IMR-90 (cell line): ENCODE measurements around the gene C11orf65. TPM values are rescaled to one million over a fixed set of nuclear protein-coding genes. Genes with fewer than 3 reads are reported as not detected.

Experiments used
- ATAC-seq: fragments of 200-7000 bp; cut with Tn5 transposase; 2 replicates; pipeline ENCODE4 v1.9.1; 2020; ENCODE audit warnings: low read depth, mild to moderate bottlenecking, moderate library complexity
- BruUV-seq: library from RNA; stranded (reverse); fragments of 400-500 nt; replicated peaks from 2 replicates; lab custom pipeline; 2021; lab: Mats Ljungman, UMichigan
- CTCF ChIA-PET: fragments of 300-600 bp; formaldehyde crosslinking; extraction: SDS; loops from one replicate; lab custom pipeline; 2021; ENCODE audit warnings: antibody characterized with exemption; lab: Yijun Ruan, JAX
- POLR2A ChIA-PET: fragments of 300-600 bp; sonication (Branson Sonifier 250); formaldehyde crosslinking; loops from one replicate; lab custom pipeline; 2022; ENCODE audit warnings: antibody characterized with exemption; ENCODE audit not compliant: unreplicated experiment; lab: Charles Lee
- DNase-seq: peaks from one replicate; pipeline ENCODE4 v3.0.0; 2013
- H2AFZ ChIP-seq: replicated peaks from 2 replicates; pipeline ENCODE3; 2013; ENCODE audit warnings: low read length, mild to moderate bottlenecking; ENCODE audit not compliant: poor library complexity
- H2AK5ac ChIP-seq: 2 replicates; pipeline ENCODE4 v1.6.1; 2013; ENCODE audit warnings: low read depth, low read length, inconsistent platforms
- H2AK9ac ChIP-seq: replicated peaks from 2 replicates; pipeline ENCODE3; 2013; ENCODE audit warnings: mild to moderate bottlenecking, low read depth, low read length, moderate library complexity; ENCODE audit not compliant: poor library complexity
- H2BK120ac ChIP-seq: 2 replicates; pipeline ENCODE4 v1.6.1; 2013; ENCODE audit warnings: low read depth, low read length, inconsistent platforms
- H2BK15ac ChIP-seq: 3 replicates; pipeline ENCODE4 v1.6.1; 2013; ENCODE audit warnings: low read depth, low read length, inconsistent platforms
- H2BK20ac ChIP-seq: 2 replicates; pipeline ENCODE4 v1.6.1; 2013; ENCODE audit warnings: low read depth, mild to moderate bottlenecking, inconsistent platforms, low read length, moderate library complexity
- H2BK5ac ChIP-seq: 2 replicates; pipeline ENCODE4 v1.6.1; 2013; ENCODE audit warnings: mild to moderate bottlenecking, low read depth, low read length, inconsistent platforms; ENCODE audit not compliant: poor library complexity, severe bottlenecking
- H3K14ac ChIP-seq: replicated peaks from 2 replicates; pipeline ENCODE4 v1.6.1; 2013; ENCODE audit warnings: low read depth, low read length, inconsistent platforms
- H3K18ac ChIP-seq: 2 replicates; pipeline ENCODE4 v1.6.1; 2013; ENCODE audit warnings: low read depth, low read length, control low read depth
- H3K23ac ChIP-seq: 2 replicates; pipeline ENCODE4 v1.6.1; 2013; ENCODE audit warnings: low read depth, low read length, inconsistent platforms
- H3K27ac ChIP-seq: 2 replicates; pipeline ENCODE4 v1.5.1; 2013; ENCODE audit warnings: mild to moderate bottlenecking, control low read depth, low read length; ENCODE audit not compliant: insufficient read depth
- H3K27me3 ChIP-seq: 2 replicates; pipeline ENCODE4 v1.6.1; 2013; ENCODE audit warnings: low read length; ENCODE audit not compliant: control insufficient read depth, insufficient read depth
- H3K36me3 ChIP-seq: 2 replicates; pipeline ENCODE4 v1.6.1; 2013; ENCODE audit warnings: low read length, mixed read lengths; ENCODE audit not compliant: control insufficient read depth, insufficient read depth
- H3K4ac ChIP-seq: 2 replicates; pipeline ENCODE4 v1.6.1; 2013; ENCODE audit warnings: low read depth, low read length, inconsistent platforms
- H3K4me1 ChIP-seq: 2 replicates; pipeline ENCODE4 v1.6.1; 2013; ENCODE audit warnings: low read length, mixed read lengths; ENCODE audit not compliant: control insufficient read depth, insufficient read depth
- H3K4me2 ChIP-seq: 2 replicates; pipeline ENCODE4 v1.6.1; 2013; ENCODE audit warnings: low read depth, mild to moderate bottlenecking, control low read depth, low read length, moderate library complexity
- H3K4me3 ChIP-seq: 2 replicates; pipeline ENCODE4 v1.5.1; 2013; ENCODE audit warnings: low read depth, mild to moderate bottlenecking, control low read depth, low read length, moderate library complexity; ENCODE audit not compliant: insufficient read depth
- H3K56ac ChIP-seq: 2 replicates; pipeline ENCODE4 v1.6.1; 2013; ENCODE audit warnings: low read length, inconsistent platforms; ENCODE audit not compliant: insufficient read depth; ENCODE audit errors: extremely low read depth
- H3K79me1 ChIP-seq, 2 experiments: 2 replicates each; pipeline ENCODE4 v1.6.1; 2013; ENCODE audit warnings: low read length in 2 of 2, inconsistent platforms in 1 of 2, low read depth in 1 of 2
- H3K9ac ChIP-seq: 2 replicates; pipeline ENCODE4 v1.6.1; 2013; ENCODE audit warnings: low read depth, low read length, control low read depth
- H3K9me1 ChIP-seq: 2 replicates; pipeline ENCODE4 v1.6.1; 2013; ENCODE audit warnings: low read length, inconsistent platforms; ENCODE audit not compliant: insufficient read depth
- H3K9me3 ChIP-seq: 2 replicates; pipeline ENCODE4 v1.6.1; 2013; ENCODE audit warnings: low read length; ENCODE audit not compliant: control insufficient read depth, insufficient read depth
- H4K20me1 ChIP-seq: 2 replicates; pipeline ENCODE4 v1.6.1; 2013; ENCODE audit warnings: low read length, inconsistent platforms; ENCODE audit not compliant: insufficient read depth
- H4K5ac ChIP-seq: 2 replicates; pipeline ENCODE4 v1.6.1; 2013; ENCODE audit warnings: mild to moderate bottlenecking, low read depth, low read length, control low read depth
- H4K8ac ChIP-seq, 2 experiments: 2 replicates each; pipeline ENCODE4 v1.6.1; 2013; ENCODE audit warnings: low read depth in 2 of 2, low read length in 2 of 2, control low read depth in 1 of 2, inconsistent platforms in 1 of 2
- H4K91ac ChIP-seq: 2 replicates; pipeline ENCODE4 v1.6.1; 2013; ENCODE audit warnings: low read depth, low read length, inconsistent platforms; ENCODE audit not compliant: insufficient read depth
- CEBPB ChIP-seq: IDR thresholded peaks from 2 replicates; pipeline ENCODE4 v1.6.1; 2012; ENCODE audit warnings: low read depth, low read length, improper control_type of control experiment
- RCOR1 ChIP-seq: IDR thresholded peaks from 2 replicates; pipeline ENCODE4 v1.6.1; 2012; ENCODE audit warnings: mild to moderate bottlenecking, low read length, improper control_type of control experiment; ENCODE audit not compliant: insufficient replicate concordance
- RFX5 ChIP-seq: IDR thresholded peaks from 2 replicates; pipeline ENCODE4 v1.8.0; 2012; ENCODE audit warnings: low read depth, mild to moderate bottlenecking, low read length, moderate library complexity
- SMC3 ChIP-seq: fragments of 150-350 bp; IDR thresholded peaks from 2 replicates; pipeline ENCODE4 v1.6.1; 2016; ENCODE audit warnings: low read depth, mild to moderate bottlenecking, antibody characterized with exemption, low read length, moderate library complexity
- WGBS, 2 experiments: methylation state at CpG; one replicate each; pipeline versions ENCODE4 v1.1.5 to v1.1.7; 2013; ENCODE audit warnings: missing lambda C conversion rate in 2 of 2; ENCODE audit not compliant: insufficient read length in 1 of 2; ENCODE audit errors: extremely low coverage in 2 of 2; 5-methylcytosine and 5-hydroxymethylcytosine counted together
- dilution Hi-C: fragments of 300-500 bp; cut with HindIII; formaldehyde crosslinking; loops from one replicate; pipeline ENCODE4 v1.14.3; 2018; ENCODE audit warnings: low sequenced_read_pairs; ENCODE audit not compliant: unreplicated experiment
- in situ Hi-C: fragments of 300-500 bp; cut with MboI; formaldehyde crosslinking; loops from 3 replicates; pipeline ENCODE4 v1.14.3; 2019; ENCODE audit warnings: low sequenced_read_pairs, inconsistent platforms, mixed read lengths
- intact Hi-C: fragments of 100-400 bp; cut with micrococcal nuclease; formaldehyde crosslinking; loops from 2 replicates; pipeline ENCODE4 v1.10.0; 2022
- polyA plus RNA-seq, 3 experiments: library from polyadenylated mRNA; depleted of rRNA; stranded (reverse); fragments of >200 nt; gene quantifications; 2 replicates each; pipeline ENCODE4 v1.2.3, GENCODE V29; 2012; ENCODE audit warnings: low replicate concordance in 1 of 3
- total RNA-seq: library from RNA; depleted of rRNA; stranded (reverse); fragments of >200 nt; gene quantifications from 2 replicates; pipeline ENCODE4 v1.2.3, GENCODE V29; 2012
- TF ChIP-seq, protein P1 (sequence below): conservative IDR thresholded peaks from 2 replicates; pipeline ENCODE4 v1.5.1; 2012; ENCODE audit warnings: mild to moderate bottlenecking, low read depth, low read length, improper control_type of control experiment
- TF ChIP-seq, protein P2 (sequence below): fragments of 150-350 bp; IDR thresholded peaks from 2 replicates; pipeline ENCODE4 v1.6.1; 2017; ENCODE audit warnings: mild to moderate bottlenecking, antibody characterized with exemption, low read length, low read depth
- TF ChIP-seq, protein P3 (sequence below): fragments of 150-350 bp; IDR thresholded peaks from 2 replicates; pipeline ENCODE4 v1.6.1; 2016; ENCODE audit warnings: low read depth, mild to moderate bottlenecking, low read length, moderate library complexity, borderline replicate concordance

Gene C11orf65
- total and polyA plus RNA-seq, 2 of the 4 experiments (the other 2 are of a cell fraction) = 0.12 to 0.18 TPM

DNA sequence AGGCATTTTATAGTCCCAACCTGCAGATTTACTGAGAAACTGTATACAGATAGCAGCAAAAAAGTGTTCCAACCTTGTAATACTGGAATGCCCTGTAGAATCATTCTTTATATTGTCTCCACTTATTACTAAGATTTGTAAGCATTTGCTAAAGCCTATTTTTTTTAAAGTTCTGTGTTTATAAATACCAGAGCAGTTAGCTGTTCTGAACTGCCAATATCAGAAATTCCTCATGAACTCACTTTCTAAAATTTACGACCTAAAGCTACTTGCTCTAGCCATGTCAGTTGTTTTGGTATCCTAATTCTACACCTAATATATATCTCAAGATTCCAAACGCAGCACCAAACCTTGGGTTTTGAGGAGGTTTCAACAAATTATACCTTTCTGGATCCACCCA, 103.2 kb downstream of the C11orf65 start:
- ChIA-PET POLR2A (no interaction called here), CTCF (interaction anchor here (0.9 kb wide), 1 partner anchor 32 kb away, joined by 3 read pairs; no protein-coding TSS in a partner anchor)
- Histone ChIP-seq H3K9ac (no peak overlapping the region), H2AK5ac (no peak overlapping the region), H3K9me1 (peaks cover 3% of the 10 kb centered on the region; the same call in 1 of the 2 replicates), H3K27ac (no peak overlapping the region), H4K8ac (peak overlapping the region in 1 of 2 experiments; percentile 79; a peak in 2 of 4 replicates), H2AK9ac (no peak overlapping the region), H2BK120ac (peak overlapping the region; percentile 71), H2BK15ac (no peak overlapping the region), H2AFZ (no peak overlapping the region), H3K36me3 (peaks cover 8% of the 10 kb centered on the region), H3K14ac (peak overlapping the region; percentile 87; the same call in 1 of the 2 replicates), H3K27me3 (no peaks in the 10 kb centered on the region), H3K23ac (no peak overlapping the region), H3K56ac (no peak overlapping the region), H3K4me1 (peaks cover 7% of the 10 kb centered on the region), H3K4ac (no peak overlapping the region; the same call in 1 of the 2 replicates), H3K18ac (no peak overlapping the region), H2BK20ac (peak overlapping the region; percentile 77), H4K20me1 (no peaks in the 10 kb centered on the region), H3K9me3 (no peaks in the 10 kb centered on the region), H2BK5ac (peak overlapping the region; percentile 64), H3K79me1 (no peaks in the 10 kb centered on the region), H3K4me3 (no peak overlapping the region), H4K5ac (no peak overlapping the region), H3K4me2 (peak overlapping the region; percentile 56; the same call in 1 of the 2 replicates), H4K91ac (no peak overlapping the region)
- intact Hi-C loops (loop anchor here (5.0 kb wide), 1 partner anchor 283 kb away; no protein-coding TSS in a partner anchor), dilution Hi-C loops (no loop called here), in situ Hi-C loops (no loop called here)
- DNase-seq (peak; percentile 68), ATAC-seq (peak; percentile 91)
- WGBS, 2 experiments = no CpG with 5 or more reads among the region's 2 CpGs
- no TSS peak for BruUV-seq
- TF ChIP-seq SMC3 (no peak), CEBPB (no peak), RCOR1 (no peak), RFX5 (no peak)
- TF ChIP-seq, protein P1, sequence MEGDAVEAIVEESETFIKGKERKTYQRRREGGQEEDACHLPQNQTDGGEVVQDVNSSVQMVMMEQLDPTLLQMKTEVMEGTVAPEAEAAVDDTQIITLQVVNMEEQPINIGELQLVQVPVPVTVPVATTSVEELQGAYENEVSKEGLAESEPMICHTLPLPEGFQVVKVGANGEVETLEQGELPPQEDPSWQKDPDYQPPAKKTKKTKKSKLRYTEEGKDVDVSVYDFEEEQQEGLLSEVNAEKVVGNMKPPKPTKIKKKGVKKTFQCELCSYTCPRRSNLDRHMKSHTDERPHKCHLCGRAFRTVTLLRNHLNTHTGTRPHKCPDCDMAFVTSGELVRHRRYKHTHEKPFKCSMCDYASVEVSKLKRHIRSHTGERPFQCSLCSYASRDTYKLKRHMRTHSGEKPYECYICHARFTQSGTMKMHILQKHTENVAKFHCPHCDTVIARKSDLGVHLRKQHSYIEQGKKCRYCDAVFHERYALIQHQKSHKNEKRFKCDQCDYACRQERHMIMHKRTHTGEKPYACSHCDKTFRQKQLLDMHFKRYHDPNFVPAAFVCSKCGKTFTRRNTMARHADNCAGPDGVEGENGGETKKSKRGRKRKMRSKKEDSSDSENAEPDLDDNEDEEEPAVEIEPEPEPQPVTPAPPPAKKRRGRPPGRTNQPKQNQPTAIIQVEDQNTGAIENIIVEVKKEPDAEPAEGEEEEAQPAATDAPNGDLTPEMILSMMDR = no peak
- TF ChIP-seq, protein P2, sequence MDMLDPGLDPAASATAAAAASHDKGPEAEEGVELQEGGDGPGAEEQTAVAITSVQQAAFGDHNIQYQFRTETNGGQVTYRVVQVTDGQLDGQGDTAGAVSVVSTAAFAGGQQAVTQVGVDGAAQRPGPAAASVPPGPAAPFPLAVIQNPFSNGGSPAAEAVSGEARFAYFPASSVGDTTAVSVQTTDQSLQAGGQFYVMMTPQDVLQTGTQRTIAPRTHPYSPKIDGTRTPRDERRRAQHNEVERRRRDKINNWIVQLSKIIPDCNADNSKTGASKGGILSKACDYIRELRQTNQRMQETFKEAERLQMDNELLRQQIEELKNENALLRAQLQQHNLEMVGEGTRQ = no peak
- TF ChIP-seq, protein P3, sequence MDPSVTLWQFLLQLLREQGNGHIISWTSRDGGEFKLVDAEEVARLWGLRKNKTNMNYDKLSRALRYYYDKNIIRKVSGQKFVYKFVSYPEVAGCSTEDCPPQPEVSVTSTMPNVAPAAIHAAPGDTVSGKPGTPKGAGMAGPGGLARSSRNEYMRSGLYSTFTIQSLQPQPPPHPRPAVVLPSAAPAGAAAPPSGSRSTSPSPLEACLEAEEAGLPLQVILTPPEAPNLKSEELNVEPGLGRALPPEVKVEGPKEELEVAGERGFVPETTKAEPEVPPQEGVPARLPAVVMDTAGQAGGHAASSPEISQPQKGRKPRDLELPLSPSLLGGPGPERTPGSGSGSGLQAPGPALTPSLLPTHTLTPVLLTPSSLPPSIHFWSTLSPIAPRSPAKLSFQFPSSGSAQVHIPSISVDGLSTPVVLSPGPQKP = no peak
